GM20000 (cell line): ENCODE data around the gene TBC1D5.

Experiments used
- DNase-seq: peaks from one replicate; pipeline ENCODE4 v3.0.0; 2012; ENCODE audit warnings: low spot score
- TF ChIP-seq, protein P1 (sequence below): IDR thresholded peaks from 2 replicates; pipeline ENCODE4 v1.5.1; 2012; ENCODE audit warnings: mild to moderate bottlenecking, control low read depth; ENCODE audit errors: extremely low read depth, missing control alignments

The TBC1D5 gene

GRCh38 chr3:17158941-17159682 lies 583.3 kb downstream of the TBC1D5 start:
- TF ChIP-seq, protein P1, sequence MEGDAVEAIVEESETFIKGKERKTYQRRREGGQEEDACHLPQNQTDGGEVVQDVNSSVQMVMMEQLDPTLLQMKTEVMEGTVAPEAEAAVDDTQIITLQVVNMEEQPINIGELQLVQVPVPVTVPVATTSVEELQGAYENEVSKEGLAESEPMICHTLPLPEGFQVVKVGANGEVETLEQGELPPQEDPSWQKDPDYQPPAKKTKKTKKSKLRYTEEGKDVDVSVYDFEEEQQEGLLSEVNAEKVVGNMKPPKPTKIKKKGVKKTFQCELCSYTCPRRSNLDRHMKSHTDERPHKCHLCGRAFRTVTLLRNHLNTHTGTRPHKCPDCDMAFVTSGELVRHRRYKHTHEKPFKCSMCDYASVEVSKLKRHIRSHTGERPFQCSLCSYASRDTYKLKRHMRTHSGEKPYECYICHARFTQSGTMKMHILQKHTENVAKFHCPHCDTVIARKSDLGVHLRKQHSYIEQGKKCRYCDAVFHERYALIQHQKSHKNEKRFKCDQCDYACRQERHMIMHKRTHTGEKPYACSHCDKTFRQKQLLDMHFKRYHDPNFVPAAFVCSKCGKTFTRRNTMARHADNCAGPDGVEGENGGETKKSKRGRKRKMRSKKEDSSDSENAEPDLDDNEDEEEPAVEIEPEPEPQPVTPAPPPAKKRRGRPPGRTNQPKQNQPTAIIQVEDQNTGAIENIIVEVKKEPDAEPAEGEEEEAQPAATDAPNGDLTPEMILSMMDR = no peak
- DNase-seq = no peak

- TF ChIP-seq, protein P1 = no peak
Measured at GRCh38 chr3:17157713-17158112, 584.7 kb downstream of the TBC1D5 start.

DNA sequence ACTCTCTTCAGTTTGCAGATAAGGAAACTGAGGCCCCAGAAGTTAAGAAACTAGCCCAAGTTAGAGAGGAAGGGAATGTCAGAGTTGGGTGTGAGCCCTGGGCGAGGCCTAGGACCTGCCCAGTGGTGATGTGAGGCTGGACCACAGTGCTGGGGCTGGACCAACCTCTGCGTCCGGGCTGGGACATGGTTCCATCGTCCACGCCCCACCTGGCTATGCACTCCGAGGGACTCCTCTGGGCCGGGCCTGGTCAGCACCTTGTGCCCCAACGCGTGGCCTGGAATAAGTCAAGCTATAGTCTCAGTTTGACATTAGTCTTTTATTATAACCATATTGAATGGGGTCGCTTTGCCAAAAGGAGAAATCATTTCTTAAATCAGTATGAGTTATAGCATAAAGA lies 585.6 kb downstream of the TBC1D5 start:
- no peak for DNase-seq
- TF ChIP-seq, protein P1 = no peak

More at GRCh38 chr3:17157713-17158112, 584.7 kb downstream of the TBC1D5 start:
- no peak for DNase-seq

- no peak for DNase-seq
- TF ChIP-seq, protein P1 = no peak
Measured at GRCh38 chr3:17155951-17156350, 586.5 kb downstream of the TBC1D5 start.

DNA sequence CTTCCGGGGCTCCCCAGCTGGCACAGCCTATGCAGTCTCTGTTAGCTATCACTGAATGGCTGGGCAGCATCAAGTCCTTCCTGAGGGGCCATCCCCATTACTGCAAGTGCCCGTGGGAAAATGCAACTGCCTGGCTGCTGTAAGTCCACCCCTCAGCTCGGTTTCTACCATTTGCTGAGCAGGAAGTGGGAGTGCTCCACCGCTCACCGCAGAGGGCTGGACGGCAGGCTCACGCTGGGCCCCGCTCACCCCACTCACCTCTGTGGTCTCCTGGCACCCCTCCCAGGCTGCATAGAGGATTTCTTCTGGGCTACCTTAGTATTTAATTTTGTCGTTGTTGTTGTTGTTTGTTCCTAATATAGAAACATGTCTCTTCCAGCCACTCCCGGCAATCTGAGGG lies 587.5 kb downstream of the TBC1D5 start:
- TF ChIP-seq, protein P1 = no peak
- DNase-seq = no peak

- TF ChIP-seq, protein P1 = no peak
- no peak for DNase-seq
Measured at GRCh38 chr3:17154221-17154620, 588.2 kb downstream of the TBC1D5 start.

DNA sequence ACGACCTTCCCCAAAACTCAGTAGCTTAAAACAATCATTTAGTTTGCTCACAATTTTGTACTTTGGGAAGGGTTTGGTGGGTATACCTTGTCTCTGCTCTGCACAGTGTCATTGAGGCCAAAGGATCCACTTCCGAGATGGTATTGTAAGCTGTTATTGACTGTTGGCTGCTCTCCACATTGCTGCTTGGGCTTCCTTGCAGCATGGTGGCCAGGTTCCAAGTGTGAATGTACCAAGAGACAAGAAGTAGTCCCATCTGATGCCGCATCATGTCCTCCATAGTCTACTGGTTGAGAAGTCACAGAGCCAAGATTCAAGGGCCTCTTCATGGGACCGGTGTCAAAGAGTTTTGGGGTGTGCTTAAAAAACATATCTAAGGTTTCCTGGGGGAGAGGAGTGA lies 589.2 kb downstream of the TBC1D5 start:
- no peak for DNase-seq
- TF ChIP-seq, protein P1 = no peak
